ENCODE measurements around the gene CCDC27.
A peak's percentile ranks its signal among the peaks of the same experiment; 100 is the strongest.

The CCDC27 gene

GRCh38 chr1:3774276-3774945, 22.2 kb downstream of the CCDC27 start:
- DNase-seq (ENCODE audit: extremely low read depth in 1 of 2, low read depth in 1 of 2) = no peak

GRCh38 chr1:3774946-3775489, 22.8 kb downstream of the CCDC27 start:
- DNase-seq (ENCODE audit: extremely low read depth in 1 of 2, low read depth in 1 of 2) = no peak

- DNase-seq (ENCODE audit: extremely low read depth in 1 of 2, low read depth in 1 of 2) = peak in 1 of 2 donors; percentile 25
These were observed 23.4 kb downstream of the CCDC27 start for GRCh38 chr1:3775490-3776230.

- no peak for DNase-seq (ENCODE audit: extremely low read depth in 1 of 2, low read depth in 1 of 2)
These were observed 24.1 kb downstream of the CCDC27 start for GRCh38 chr1:3776231-3776961.

- no peak for DNase-seq (ENCODE audit: extremely low read depth in 1 of 2, low read depth in 1 of 2)
These were observed 24.9 kb downstream of the CCDC27 start for GRCh38 chr1:3777078-3777547.

- DNase-seq (ENCODE audit: extremely low read depth in 1 of 2, low read depth in 1 of 2) = no peak
These were observed 25.7 kb downstream of the CCDC27 start for GRCh38 chr1:3777647-3778589.

GRCh38 chr1:3778590-3779264, 26.5 kb downstream of the CCDC27 start:
- no peak for DNase-seq (ENCODE audit: extremely low read depth in 1 of 2, low read depth in 1 of 2)

- DNase-seq (ENCODE audit: extremely low read depth in 1 of 2, low read depth in 1 of 2) = no peak
These were observed 27.1 kb downstream of the CCDC27 start for GRCh38 chr1:3779265-3779911.

GRCh38 chr1:3779912-3780416, 27.7 kb downstream of the CCDC27 start:
- no peak for DNase-seq (ENCODE audit: extremely low read depth in 1 of 2, low read depth in 1 of 2)

GRCh38 chr1:3780901-3781300, 28.7 kb downstream of the CCDC27 start:
- DNase-seq (ENCODE audit: extremely low read depth in 1 of 2, low read depth in 1 of 2) = no peak

- no peak for DNase-seq (ENCODE audit: extremely low read depth in 1 of 2, low read depth in 1 of 2)
These were observed 31.6 kb downstream of the CCDC27 start for GRCh38 chr1:3783651-3784474.

- no peak for DNase-seq (ENCODE audit: extremely low read depth in 1 of 2, low read depth in 1 of 2)
These were observed 32.8 kb downstream of the CCDC27 start for GRCh38 chr1:3785045-3785444.

GRCh38 chr1:3785456-3786157, 33.4 kb downstream of the CCDC27 start:
- no peak for DNase-seq (ENCODE audit: extremely low read depth in 1 of 2, low read depth in 1 of 2)

GRCh38 chr1:3786468-3787348, 34.5 kb downstream of the CCDC27 start:
- no peak for DNase-seq (ENCODE audit: extremely low read depth in 1 of 2, low read depth in 1 of 2)

- DNase-seq (ENCODE audit: extremely low read depth in 1 of 2, low read depth in 1 of 2) = no peak
These were observed 35.1 kb downstream of the CCDC27 start for GRCh38 chr1:3787349-3787715.

- no peak for DNase-seq (ENCODE audit: extremely low read depth in 1 of 2, low read depth in 1 of 2)
These were observed 35.7 kb downstream of the CCDC27 start for GRCh38 chr1:3787745-3788605.
